Ascending aorta (tissue), 2 donors: ENCODE measurements around the gene STK38L. TPM values are rescaled to one million over a fixed set of nuclear protein-coding genes. Genes with fewer than 3 reads are reported as not detected.

ENCODE experiments used
- DNase-seq, 2 donors: peaks; one replicate each; pipeline ENCODE4 v3.0.0-alpha.2; 2019; ENCODE audit warnings: low spot score in 2 of 2
- H3K27ac ChIP-seq, 2 donors: fragments of 200-600 bp; sonication (generic); one replicate each; pipeline ENCODE4 v1.5.1; 2016 to 2017; ENCODE audit warnings: mild to moderate bottlenecking in 1 of 2
- H3K27me3 ChIP-seq: fragments of 200-600 bp; sonication (generic); one replicate; pipeline ENCODE4 v1.5.1; 2017
- H3K36me3 ChIP-seq, 2 donors: fragments of 200-600 bp; sonication (generic); one replicate each; pipeline ENCODE4 v1.5.1; 2016
- H3K4me1 ChIP-seq, 2 donors: fragments of 200-600 bp; sonication (generic); one replicate each; pipeline ENCODE4 v1.5.1; 2016 to 2017; ENCODE audit warnings: mild to moderate bottlenecking in 1 of 2
- H3K4me3 ChIP-seq, 2 donors: fragments of 200-600 bp; sonication (generic); one replicate each; pipeline ENCODE4 v1.5.1; 2016 to 2017; ENCODE audit warnings: mild to moderate bottlenecking in 1 of 2
- H3K9me3 ChIP-seq, 2 donors: fragments of 200-600 bp; sonication (generic); one replicate each; pipeline ENCODE4 v1.5.1; 2016
- CTCF ChIP-seq, 3 experiments: fragments of 200-600 bp in 2 of 3; fragments of 450-650 bp in 1 of 3; sonication (generic) in 2 of 3; IDR thresholded peaks; one replicate each; pipeline ENCODE4 v1.5.1; 2016 to 2019; ENCODE audit warnings: antibody characterized with exemption in 3 of 3, mild to moderate bottlenecking in 1 of 3, moderate library complexity in 1 of 3
- intact Hi-C: fragments of 100-400 bp; cut with DNase I; formaldehyde crosslinking; loops from one replicate; pipeline ENCODE4 v1.15.1; 2023
- total RNA-seq: library from RNA; depleted of rRNA; stranded (reverse); fragments of >200 nt; gene quantifications from one replicate; pipeline ENCODE4 v1.1.0, GENCODE V29; 2016

Gene STK38L
- total RNA-seq, 1 donor from 2014 or later, result 137 TPM

GRCh38 chr12:27279826-27280225, 35.7 kb downstream of the STK38L start:
- peak overlapping the region; percentile 79 to 83 for H3K27ac ChIP-seq
- no peak overlapping the region for H3K4me3 ChIP-seq
- H3K27me3 ChIP-seq, result no peaks in the 10 kb centered on the region
- intact Hi-C loops, result no loop called here
- TF ChIP-seq CTCF (IDR thresholded peaks at IDR 0.05), result no peak
- H3K36me3 ChIP-seq, result peaks cover 0 to 4% of the 10 kb centered on the region in 2 donors
- no peak for DNase-seq
- peaks cover 14 to 80% of the 10 kb centered on the region in 2 donors for H3K4me1 ChIP-seq
- H3K9me3 ChIP-seq, result no peaks in the 10 kb centered on the region

- Histone ChIP-seq H3K27me3 (no peaks in the 10 kb centered on the region), H3K36me3 (peaks cover 0 to 4% of the 10 kb centered on the region in 2 donors), H3K4me3 (peak overlapping the region in 1 of 2 donors; percentile 9), H3K9me3 (no peaks in the 10 kb centered on the region), H3K4me1 (peaks cover 12 to 79% of the 10 kb centered on the region in 2 donors), H3K27ac (peak overlapping the region; percentile 79 to 83)
- no peak for DNase-seq
- intact Hi-C loops, result no loop called here
- TF ChIP-seq CTCF (IDR thresholded peaks at IDR 0.05), result no peak
These were observed 36.3 kb downstream of the STK38L start for GRCh38 chr12:27280412-27280811.

- Histone ChIP-seq H3K9me3 (no peaks in the 10 kb centered on the region), H3K36me3 (peaks cover 0 to 4% of the 10 kb centered on the region in 2 donors), H3K4me1 (peaks cover 0 to 69% of the 10 kb centered on the region in 2 donors), H3K27me3 (no peaks in the 10 kb centered on the region), H3K27ac (peak overlapping the region; percentile 84 to 90), H3K4me3 (no peak overlapping the region)
- no peak for DNase-seq
- intact Hi-C loops, result no loop called here
- TF ChIP-seq CTCF (IDR thresholded peaks at IDR 0.05), result no peak
These were observed 38.7 kb downstream of the STK38L start for GRCh38 chr12:27282754-27283153.

DNA sequence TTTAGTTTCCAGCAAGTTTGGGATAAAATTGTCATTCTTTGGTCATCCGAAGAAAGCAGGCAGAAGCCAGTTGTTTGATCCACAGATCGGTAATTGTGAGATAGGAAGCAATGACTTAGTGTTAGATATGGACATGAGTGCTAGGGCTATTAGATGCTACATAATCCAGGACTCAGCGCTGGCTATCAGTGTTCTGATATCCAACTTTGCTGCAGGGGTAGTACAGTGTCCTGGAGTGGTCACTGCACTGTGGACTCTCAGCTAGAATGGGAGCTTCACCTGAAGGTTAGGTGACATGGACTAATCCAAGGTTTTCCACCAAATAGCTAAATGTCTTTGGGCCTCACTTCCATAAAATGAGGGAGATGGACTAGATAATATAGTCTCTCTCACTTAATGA, 39.9 kb downstream of the STK38L start:
- no peak overlapping the region for H3K4me3 ChIP-seq
- no peaks in the 10 kb centered on the region for H3K27me3 ChIP-seq
- H3K36me3 ChIP-seq, result peaks cover 0 to 4% of the 10 kb centered on the region in 2 donors
- DNase-seq, result no peak
- H3K9me3 ChIP-seq, result no peaks in the 10 kb centered on the region
- TF ChIP-seq CTCF (IDR thresholded peaks at IDR 0.05), result no peak
- intact Hi-C loops, result no loop called here
- peak overlapping the region; percentile 84 to 90 for H3K27ac ChIP-seq
- peaks cover 0 to 63% of the 10 kb centered on the region in 2 donors for H3K4me1 ChIP-seq

GRCh38 chr12:27284751-27285150, 40.7 kb downstream of the STK38L start:
- Histone ChIP-seq H3K27ac (peak overlapping the region; percentile 84 to 90), H3K27me3 (no peaks in the 10 kb centered on the region), H3K36me3 (peaks cover 0 to 4% of the 10 kb centered on the region in 2 donors), H3K4me1 (peaks cover 0 to 65% of the 10 kb centered on the region in 2 donors), H3K4me3 (peak overlapping the region; percentile 12 to 16), H3K9me3 (no peaks in the 10 kb centered on the region)
- intact Hi-C loops, result loop anchor here (5.0 kb wide), 1 partner anchor 37 kb away; no protein-coding TSS in a partner anchor
- TF ChIP-seq CTCF (IDR thresholded peaks at IDR 0.05), result no peak
- no peak for DNase-seq

DNA sequence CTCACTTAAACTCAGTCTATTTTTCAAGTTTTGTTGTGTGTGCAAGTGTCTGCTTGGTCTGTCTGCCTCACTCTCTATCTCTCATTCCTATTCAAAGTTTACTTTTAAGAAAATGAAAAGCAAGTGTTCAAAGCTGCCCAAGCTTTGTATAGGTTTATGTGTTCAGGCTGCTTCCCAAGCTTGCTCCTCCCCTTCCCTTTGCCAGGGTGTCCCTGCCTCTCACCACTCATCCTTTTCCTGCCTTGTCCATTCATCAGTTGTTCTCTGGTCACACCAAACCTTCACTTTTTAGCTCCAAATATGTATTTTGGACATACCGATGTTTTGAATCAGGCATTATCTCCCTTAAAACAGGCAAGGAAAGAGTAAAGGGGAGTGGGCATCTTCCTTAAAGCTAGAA, 41.3 kb downstream of the STK38L start:
- no peaks in the 10 kb centered on the region for H3K27me3 ChIP-seq
- H3K4me3 ChIP-seq, result peak overlapping the region; percentile 12 to 16
- TF ChIP-seq CTCF (IDR thresholded peaks at IDR 0.05), result no peak
- H3K4me1 ChIP-seq, result peaks cover 0 to 66% of the 10 kb centered on the region in 2 donors
- H3K36me3 ChIP-seq, result peaks cover 0 to 4% of the 10 kb centered on the region in 2 donors
- no peaks in the 10 kb centered on the region for H3K9me3 ChIP-seq
- intact Hi-C loops, result loop anchor here (5.0 kb wide), 1 partner anchor 38 kb away; no protein-coding TSS in a partner anchor
- DNase-seq, result no peak
- peak overlapping the region; percentile 84 to 90 for H3K27ac ChIP-seq
